Urothelium cell line (cell line): Measurements from ENCODE around the gene PXMP2.
"Not testable (repeated sequence)": the region's sequence is repeated elsewhere in the genome, so short reads cannot be mapped to it uniquely, and the experiment has no call there.

Experiments
- DNase-seq: peaks from one replicate; pipeline ENCODE4 v3.0.0; 2011; ENCODE audit warnings: low spot score, mixed read lengths
- FAIRE-seq: peaks from 2 replicates; lab custom pipeline; 2011; peaks lifted over from hg19 to GRCh38; lab: Jason Lieb, UNC

Gene PXMP2

DNA sequence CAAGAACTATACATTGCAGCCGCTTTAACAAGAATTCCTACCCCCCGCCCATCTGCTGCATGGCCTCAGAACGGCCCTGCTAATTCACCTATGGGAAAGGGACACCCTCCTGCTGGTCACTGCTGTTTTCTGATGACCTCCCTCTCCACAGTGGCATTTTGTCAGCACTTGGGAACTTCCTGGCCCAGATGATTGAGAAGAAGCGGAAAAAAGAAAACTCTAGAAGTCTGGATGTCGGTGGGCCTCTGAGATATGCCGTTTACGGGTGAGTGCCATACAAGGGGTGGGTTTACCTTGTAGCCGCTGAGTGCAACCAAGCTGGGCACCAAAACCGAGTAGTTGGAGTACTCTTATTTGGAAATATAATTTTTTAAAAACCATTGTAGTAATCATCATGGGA lies 2.7 kb downstream of the PXMP2 start:
- DNase-seq, result no peak
- no peak for FAIRE-seq

DNA sequence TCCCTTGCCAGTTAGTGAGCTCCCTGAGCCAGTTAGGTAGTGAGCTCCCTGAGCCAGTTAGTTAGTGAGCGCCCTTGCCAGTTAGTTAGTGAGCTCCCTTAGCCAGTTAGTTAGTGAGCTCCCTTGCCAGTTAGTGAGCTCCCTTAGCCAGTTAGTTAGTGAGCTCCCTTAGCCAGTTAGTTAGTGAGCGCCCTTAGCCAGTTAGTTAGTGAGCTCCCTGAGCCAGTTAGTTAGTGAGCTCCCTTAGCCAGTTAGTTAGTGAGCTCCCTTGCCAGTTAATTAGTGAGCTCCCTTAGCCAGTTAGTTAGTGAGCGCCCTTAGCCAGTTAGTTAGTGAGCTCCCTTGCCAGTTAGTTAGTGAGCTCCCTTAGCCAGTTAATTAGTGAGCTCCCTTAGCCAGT lies 4.6 kb downstream of the PXMP2 start:
- not testable (repeated sequence) for FAIRE-seq, DNase-seq

GRCh38 chr12:132694888-132695287 lies 7.5 kb downstream of the PXMP2 start:
- not testable (repeated sequence) for FAIRE-seq, DNase-seq

- FAIRE-seq, result no peak
- no peak for DNase-seq
Observed at GRCh38 chr12:132695431-132695830, 8.0 kb downstream of the PXMP2 start.

- DNase-seq (no peak), FAIRE-seq (no peak)
Observed at GRCh38 chr12:132698341-132698740, 11.0 kb downstream of the PXMP2 start.

- FAIRE-seq, result no peak
- DNase-seq, result no peak
Observed at GRCh38 chr12:132700212-132700822, 12.9 kb downstream of the PXMP2 start.

DNA sequence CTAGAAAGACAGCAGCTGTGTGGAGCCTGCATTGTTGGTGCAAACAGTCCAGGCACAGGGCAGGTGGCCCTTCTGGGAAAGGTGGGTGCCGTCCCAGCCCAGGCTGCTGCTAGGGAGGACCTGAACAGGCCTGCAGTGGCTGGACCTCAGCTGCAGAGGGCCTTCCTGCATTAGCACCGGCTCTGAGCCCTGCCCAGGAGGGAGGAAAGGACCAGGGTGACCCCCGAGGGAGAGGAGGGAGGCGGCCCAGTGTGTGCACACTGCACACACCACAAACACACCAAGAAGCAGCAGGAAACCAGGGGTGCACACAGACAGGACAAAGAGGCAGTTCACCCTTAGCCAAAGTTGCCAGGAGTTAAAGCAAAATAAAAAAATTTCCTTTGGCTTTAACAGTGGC lies 15.3 kb downstream of the PXMP2 start:
- FAIRE-seq (no peak), DNase-seq (no peak)

- FAIRE-seq (no peak), DNase-seq (no peak)
Observed at GRCh38 chr12:132703641-132704040, 16.3 kb downstream of the PXMP2 start.

GRCh38 chr12:132707241-132707640 lies 19.9 kb downstream of the PXMP2 start:
- DNase-seq (no peak), FAIRE-seq (no peak)

GRCh38 chr12:132708150-132708549 lies 20.8 kb downstream of the PXMP2 start:
- DNase-seq (no peak), FAIRE-seq (no peak)

- DNase-seq (no peak), FAIRE-seq (no peak)
Observed at GRCh38 chr12:132710043-132710404, 22.6 kb downstream of the PXMP2 start.

- FAIRE-seq, result peak; percentile 74
- peak; percentile 95 for DNase-seq
Observed at GRCh38 chr12:132710405-132711079, 23.2 kb downstream of the PXMP2 start, which contains the start of gene PGAM5. Gene PGAM5 (plus strand): TSS chr12:132710842. CDS start chr12:132710877, 35 bp downstream.

DNA sequence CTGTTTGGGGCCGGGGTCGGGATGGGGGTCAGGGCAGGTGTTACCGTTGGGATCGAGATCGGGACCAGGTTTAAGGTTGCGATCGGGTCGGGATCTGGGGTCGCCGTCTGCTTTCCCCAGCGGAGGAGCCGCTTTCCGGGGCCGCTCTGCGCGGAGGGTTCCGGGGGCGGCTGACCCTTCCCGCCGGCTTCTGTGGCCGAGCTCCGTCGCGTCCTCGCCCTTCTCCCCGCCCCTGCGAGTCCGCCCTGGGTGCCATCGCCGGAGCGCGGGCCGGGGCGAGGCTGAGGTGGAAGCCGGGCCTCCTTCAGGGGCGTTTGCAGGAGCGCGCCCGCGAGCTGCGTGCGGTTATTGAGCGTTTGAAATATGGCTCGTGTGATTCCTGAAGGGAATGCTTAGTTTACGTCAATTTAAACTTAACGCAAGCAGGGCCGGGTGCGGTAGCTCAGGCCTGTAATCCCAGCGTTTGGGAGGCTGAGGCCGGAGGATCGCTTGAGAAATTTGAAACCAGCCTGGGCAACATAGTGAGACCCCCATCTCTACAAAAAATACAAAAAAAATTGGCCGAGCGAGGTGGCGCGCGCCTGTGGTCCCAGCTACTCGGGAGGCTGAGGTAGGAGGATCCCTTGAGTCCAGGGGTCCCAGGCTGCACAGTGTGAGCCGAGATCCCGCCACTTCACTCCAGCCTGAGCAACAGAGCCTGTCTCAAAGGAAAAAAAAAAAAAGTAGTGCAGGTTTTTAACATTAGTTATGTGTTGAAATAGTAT lies 23.9 kb downstream of the PXMP2 start:
- no peak for FAIRE-seq
- peak; percentile 37 for DNase-seq

DNA sequence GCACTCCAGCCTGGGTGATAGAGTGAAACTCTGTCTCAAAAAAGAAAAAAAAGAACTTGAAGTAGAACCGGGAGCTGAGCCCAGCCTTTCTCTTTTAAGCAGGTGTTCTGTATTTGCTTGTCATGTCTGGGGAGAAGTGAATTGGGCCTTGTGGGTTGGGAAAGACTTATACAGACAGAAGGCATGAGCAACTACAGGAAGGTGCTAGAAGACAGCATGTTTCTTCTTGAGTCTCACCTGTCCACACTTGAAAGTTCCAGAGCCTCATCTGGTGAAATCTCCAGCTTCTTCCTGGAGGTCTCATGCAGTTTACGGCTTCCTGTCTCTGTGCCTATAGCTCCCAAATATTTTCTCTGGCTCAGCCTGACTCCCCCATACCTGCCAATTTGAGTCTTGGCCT lies 25.7 kb downstream of the PXMP2 start:
- FAIRE-seq, result no peak
- DNase-seq, result no peak

DNA sequence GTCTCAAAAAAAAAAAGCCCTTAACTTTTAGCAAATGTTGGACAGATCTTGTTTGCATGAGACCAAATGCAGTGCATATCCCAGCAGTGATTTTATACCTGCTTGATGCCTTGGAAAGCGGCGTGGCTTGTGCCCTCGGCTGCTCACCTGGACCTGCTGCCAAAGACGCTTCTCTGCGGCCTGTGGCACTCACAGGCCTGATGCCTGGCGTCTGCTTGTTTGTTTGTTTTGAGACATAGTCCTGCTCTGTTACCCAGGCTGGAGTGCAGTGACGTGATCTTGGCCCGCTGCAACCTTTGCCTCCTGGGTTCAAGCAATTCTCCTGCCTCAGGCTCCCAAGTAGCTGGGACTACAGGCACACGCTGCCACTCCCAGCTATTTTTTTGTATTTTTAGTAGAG lies 28.5 kb downstream of the PXMP2 start:
- FAIRE-seq, result no peak

DNA sequence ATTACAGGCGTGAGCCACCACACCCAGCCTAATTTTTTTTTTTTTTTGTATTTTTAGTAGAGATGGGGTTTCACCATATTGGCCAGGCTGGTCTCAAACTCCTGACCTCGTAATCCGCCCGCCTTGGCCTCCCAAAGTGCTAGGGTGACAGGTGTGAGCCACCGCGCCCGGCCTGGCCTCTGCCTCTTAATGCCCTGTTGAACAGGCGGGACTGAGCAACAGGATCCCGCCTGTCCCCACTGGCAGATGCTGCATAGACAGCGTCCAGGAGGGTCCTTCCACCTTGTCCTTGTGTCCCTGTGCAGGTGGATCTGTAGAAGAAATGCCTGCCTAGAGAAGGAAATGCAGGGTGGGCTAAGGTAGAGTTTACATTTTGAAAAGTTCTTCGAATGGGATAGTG lies 29.0 kb downstream of the PXMP2 start:
- DNase-seq (no peak), FAIRE-seq (no peak)

More for the DNA sequence above, 28.5 kb downstream of the PXMP2 start:
- DNase-seq, result no peak

DNA sequence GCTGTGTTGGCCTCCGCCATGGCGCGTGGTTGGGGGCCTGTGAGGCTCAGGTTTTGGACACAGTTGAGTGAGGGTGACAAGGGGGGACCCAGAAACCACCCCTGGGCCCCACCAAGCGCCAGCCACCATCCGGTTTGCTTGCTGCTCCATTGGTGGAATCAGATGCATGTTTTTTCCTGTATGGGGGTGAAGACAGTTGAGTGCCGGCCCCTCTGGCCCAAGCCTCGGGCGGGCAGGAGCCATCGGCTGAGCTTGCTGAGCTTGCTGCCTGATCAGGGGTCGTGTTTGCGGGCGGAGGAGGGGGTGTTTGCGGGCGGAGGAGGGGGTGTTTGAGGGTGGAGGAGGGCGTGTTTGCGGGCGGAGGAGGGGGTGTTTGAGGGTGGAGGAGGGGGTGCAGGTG lies 29.6 kb downstream of the PXMP2 start:
- FAIRE-seq (no peak), DNase-seq (no peak)

DNA sequence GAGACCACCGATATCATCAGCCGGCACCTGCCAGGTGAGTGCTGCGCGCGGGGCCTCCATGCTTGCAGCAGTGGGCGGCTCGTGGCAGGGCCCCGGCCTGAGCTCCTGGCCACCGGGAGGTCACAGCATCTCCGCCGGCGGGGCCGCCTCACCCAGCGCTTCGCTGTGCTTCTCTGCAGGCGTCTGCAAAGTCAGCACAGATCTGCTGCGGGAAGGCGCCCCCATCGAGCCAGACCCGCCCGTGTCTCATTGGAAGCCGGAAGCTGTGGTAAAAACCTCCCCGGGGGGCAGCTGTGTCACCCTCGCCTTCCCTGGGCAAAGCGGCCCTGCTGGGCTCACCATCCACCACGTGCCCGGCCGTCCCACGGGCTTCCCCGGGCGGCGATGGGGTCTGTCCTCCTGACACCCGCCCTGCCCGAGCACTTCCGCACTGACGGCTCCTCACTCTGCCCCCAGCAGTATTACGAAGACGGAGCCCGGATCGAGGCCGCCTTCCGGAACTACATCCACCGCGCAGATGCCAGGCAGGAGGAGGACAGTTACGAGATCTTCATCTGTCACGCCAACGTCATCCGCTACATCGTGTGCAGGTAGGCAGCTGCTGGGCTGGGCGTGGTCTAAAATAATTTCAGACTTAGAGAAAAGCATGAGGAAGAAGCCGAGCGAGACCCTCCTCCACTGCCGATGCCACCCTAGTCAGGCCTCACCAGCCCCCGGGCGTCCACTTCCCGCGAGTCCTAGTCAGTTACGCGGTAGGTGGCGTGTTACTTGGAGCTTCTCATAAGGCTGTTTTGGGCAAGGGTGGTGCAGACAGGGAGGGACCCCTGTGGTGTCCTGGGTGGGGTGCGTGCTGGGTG lies 30.4 kb downstream of the PXMP2 start:
- no peak for DNase-seq
- no peak for FAIRE-seq

DNA sequence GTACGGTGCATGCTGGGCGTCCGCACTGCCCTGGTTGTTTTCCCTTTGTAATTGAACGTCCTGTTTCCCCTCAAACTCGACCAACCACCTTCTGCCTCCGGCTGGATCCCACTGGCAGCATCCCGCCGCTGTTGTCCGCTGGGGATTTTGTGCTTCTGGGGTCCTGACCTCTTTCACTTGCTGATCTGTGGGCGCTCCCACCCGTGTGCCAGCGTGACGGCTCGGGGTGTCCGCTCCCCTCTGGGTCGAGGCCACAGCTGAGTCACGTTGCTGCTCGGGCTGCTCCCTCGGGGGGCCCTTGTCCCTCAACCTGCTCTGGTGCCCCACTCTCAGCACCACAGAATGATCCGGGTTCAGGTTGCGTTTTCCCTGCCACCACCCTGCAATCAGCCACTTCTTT lies 31.3 kb downstream of the PXMP2 start:
- no peak for FAIRE-seq
- DNase-seq, result no peak

- FAIRE-seq, result no peak
- DNase-seq, result no peak
Observed at GRCh38 chr12:132719141-132719953, 32.0 kb downstream of the PXMP2 start.
